Esophagus squamous epithelium (tissue), 5 donors: ENCODE measurements around the gene CSRP1. TPM values are rescaled to one million over a fixed set of nuclear protein-coding genes. Genes with fewer than 3 reads are reported as not detected.

Experiments used
- DNase-seq: peaks from one replicate; lab custom pipeline; 2025; lab: John Stamatoyannopoulos, UW
- H3K27ac ChIP-seq, 4 donors: fragments of 200-600 bp; sonication (generic); one replicate each; pipeline ENCODE4 v1.5.1; 2016 to 2019; ENCODE audit warnings: mild to moderate bottlenecking in 1 of 4
- H3K27me3 ChIP-seq, 4 donors: fragments of 200-600 bp; sonication (generic); 1 replicate in 3 of 4; 2 replicates in 1 of 4; pipeline versions ENCODE4 v1.5.1 to v1.6.0; 2017 to 2021; ENCODE audit warnings: antibody characterized with exemption in 1 of 4
- H3K36me3 ChIP-seq, 3 donors: fragments of 200-600 bp; sonication (generic); one replicate each; pipeline ENCODE4 v1.5.1; 2016 to 2019
- H3K4me1 ChIP-seq, 3 donors: fragments of 200-600 bp; sonication (generic); one replicate each; pipeline ENCODE4 v1.5.1; 2017 to 2019
- H3K4me3 ChIP-seq, 4 donors: fragments of 200-600 bp; sonication (generic); 1 replicate in 3 of 4; 2 replicates in 1 of 4; pipeline ENCODE4 v1.5.1; 2016 to 2019; ENCODE audit warnings: mild to moderate bottlenecking in 2 of 4, moderate library complexity in 1 of 4
- H3K9me3 ChIP-seq, 3 donors: fragments of 200-600 bp; sonication (generic); one replicate each; pipeline ENCODE4 v1.5.1; 2016 to 2019
- CTCF ChIP-seq, 6 experiments: fragments of 450-650 bp in 4 of 6; fragments of 200-600 bp in 2 of 6; sonication (generic) in 2 of 6; IDR thresholded peaks; one replicate each; pipeline ENCODE4 v1.5.1; 2016 to 2019; ENCODE audit warnings: antibody characterized with exemption in 6 of 6, mild to moderate bottlenecking in 4 of 6, moderate library complexity in 4 of 6
- POLR2A ChIP-seq, 4 donors: fragments of 450-650 bp; IDR thresholded peaks; one replicate each; pipeline ENCODE4 v1.6.1; 2017; ENCODE audit warnings: antibody characterized with exemption in 4 of 4, mild to moderate bottlenecking in 4 of 4, moderate library complexity in 3 of 4
- WGBS, 2 donors: methylation state at CpG; one replicate each; pipeline ENCODE4 v1.1.5; 2018; 5-methylcytosine and 5-hydroxymethylcytosine counted together
- intact Hi-C: fragments of 100-400 bp; cut with DNase I; formaldehyde crosslinking; loops from one replicate; pipeline ENCODE4 v1.15.0; 2022
- total RNA-seq, 4 donors: library from RNA; depleted of rRNA; stranded (reverse); fragments of >200 nt; gene quantifications; one replicate each; pipeline ENCODE4 v1.1.0, GENCODE V29; 2016
- donor health status: DM: yes; HTN: yes; CAD: no.

CSRP1 gene
- total RNA-seq, 4 donors from 2014 or later: 243 to 1,044 (median 363) TPM

GRCh38 chr1:201504799-201505502 is 2.0 kb downstream of the CSRP1 start:
- Histone ChIP-seq H3K27ac (peak overlapping the region; percentile 90 to 97 (median 92)), H3K9me3 (no peaks in the 10 kb centered on the region), H3K4me3 (peak overlapping the region; percentile 60 to 92 (median 62)), H3K27me3 (no peaks in the 10 kb centered on the region), H3K36me3 (peaks cover 0 to 6% (median 0%) of the 10 kb centered on the region in 3 donors), H3K4me1 (peaks cover 30 to 82% (median 59%) of the 10 kb centered on the region in 3 donors)
- TF ChIP-seq POLR2A (IDR thresholded peaks at IDR 0.05) (peak in 1 of 4 donors; percentile 15), CTCF (IDR thresholded peaks at IDR 0.05) (no peak)
- no peak for DNase-seq
- 60 to 61% methylated on average over 9 of the region's 9 CpGs for whole genome bisulfite sequencing, 2 donors
- intact Hi-C loops: no loop called here

GRCh38 chr1:201504179-201504631 is 2.7 kb downstream of the CSRP1 start:
- H3K27ac ChIP-seq: peak overlapping the region; percentile 90 to 97 (median 92)
- TF ChIP-seq CTCF (IDR thresholded peaks at IDR 0.05) (no peak), POLR2A (IDR thresholded peaks at IDR 0.05) (no peak)
- peaks cover 31 to 90% (median 67%) of the 10 kb centered on the region in 3 donors for H3K4me1 ChIP-seq
- no peak for DNase-seq
- intact Hi-C loops: no loop called here
- H3K4me3 ChIP-seq: peak overlapping the region in 3 of 4 donors; percentile 62 to 92 (median 63)
- peaks cover 0 to 6% (median 0%) of the 10 kb centered on the region in 3 donors for H3K36me3 ChIP-seq
- WGBS, 2 donors: 31 to 53% methylated on average over 3 of the region's 3 CpGs
- H3K27me3 ChIP-seq: no peaks in the 10 kb centered on the region
- no peaks in the 10 kb centered on the region for H3K9me3 ChIP-seq

- Histone ChIP-seq H3K36me3 (peaks cover 0 to 11% (median 0%) of the 10 kb centered on the region in 3 donors), H3K4me3 (peak overlapping the region in 3 of 4 donors; percentile 62 to 92 (median 63)), H3K9me3 (no peaks in the 10 kb centered on the region), H3K4me1 (peaks cover 31 to 96% (median 72%) of the 10 kb centered on the region in 3 donors), H3K27ac (peak overlapping the region; percentile 90 to 97 (median 92)), H3K27me3 (no peaks in the 10 kb centered on the region)
- TF ChIP-seq CTCF (IDR thresholded peaks at IDR 0.05): no peak
- TF ChIP-seq POLR2A (IDR thresholded peaks at IDR 0.05): peak in 1 of 4 donors; percentile 46
- DNase-seq: no peak
- 35 to 50% methylated on average over 11 to 12 of the region's 13 CpGs for WGBS, 2 donors
- intact Hi-C loops: no loop called here
Observed at GRCh38 chr1:201503397-201504176, 3.3 kb downstream of the CSRP1 start.

- no peak for TF ChIP-seq CTCF (IDR thresholded peaks at IDR 0.05)
- no peak for DNase-seq
- 55 to 75% methylated on average over 2 to 3 of the region's 3 CpGs for WGBS, 2 donors
- peak overlapping the region; percentile 90 to 97 (median 92) for H3K27ac ChIP-seq
- peak overlapping the region in 3 of 4 donors; percentile 62 to 92 (median 63) for H3K4me3 ChIP-seq
- peaks cover 0 to 22% (median 0%) of the 10 kb centered on the region in 3 donors for H3K36me3 ChIP-seq
- peaks cover 28 to 99% (median 77%) of the 10 kb centered on the region in 3 donors for H3K4me1 ChIP-seq
- intact Hi-C loops: no loop called here
- no peaks in the 10 kb centered on the region for H3K9me3 ChIP-seq
- no peaks in the 10 kb centered on the region for H3K27me3 ChIP-seq
Observed at GRCh38 chr1:201502511-201502857, 4.4 kb downstream of the CSRP1 start.
